ENCODE measurements around the gene NOXRED1. TPM values are rescaled to one million over a fixed set of nuclear protein-coding genes. Genes with fewer than 3 reads are reported as not detected.
"Not testable (repeated sequence)": the region's sequence is repeated elsewhere in the genome, so short reads cannot be mapped to it uniquely, and the experiment has no call there.

NOXRED1 gene
- polyA plus RNA-seq, 3 donors, result 0.10 to 0.24 (median 0.22) TPM

DNA sequence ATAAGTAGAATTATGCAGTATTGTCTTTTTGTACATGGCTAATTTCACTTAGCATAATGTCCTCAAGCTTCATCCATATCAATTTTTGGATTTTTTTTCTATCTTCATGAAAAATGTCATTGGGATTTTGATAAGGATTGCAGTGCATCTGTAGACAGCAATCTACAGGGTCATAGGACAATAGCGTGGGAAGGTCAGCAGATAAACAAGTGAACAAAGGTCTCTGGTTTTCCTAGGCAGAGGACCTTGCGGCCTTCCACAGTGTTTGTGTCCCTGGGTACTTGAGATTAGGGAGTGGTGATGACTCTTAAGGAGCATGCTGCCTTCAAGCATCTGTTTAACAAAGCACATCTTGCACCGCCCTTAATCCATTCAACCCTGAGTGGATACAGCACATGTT is 7.2 kb downstream of the NOXRED1 start:
- 73 to 99% (median 97%) methylated on average over 2 of the region's 3 CpGs for WGBS, 3 donors

DNA sequence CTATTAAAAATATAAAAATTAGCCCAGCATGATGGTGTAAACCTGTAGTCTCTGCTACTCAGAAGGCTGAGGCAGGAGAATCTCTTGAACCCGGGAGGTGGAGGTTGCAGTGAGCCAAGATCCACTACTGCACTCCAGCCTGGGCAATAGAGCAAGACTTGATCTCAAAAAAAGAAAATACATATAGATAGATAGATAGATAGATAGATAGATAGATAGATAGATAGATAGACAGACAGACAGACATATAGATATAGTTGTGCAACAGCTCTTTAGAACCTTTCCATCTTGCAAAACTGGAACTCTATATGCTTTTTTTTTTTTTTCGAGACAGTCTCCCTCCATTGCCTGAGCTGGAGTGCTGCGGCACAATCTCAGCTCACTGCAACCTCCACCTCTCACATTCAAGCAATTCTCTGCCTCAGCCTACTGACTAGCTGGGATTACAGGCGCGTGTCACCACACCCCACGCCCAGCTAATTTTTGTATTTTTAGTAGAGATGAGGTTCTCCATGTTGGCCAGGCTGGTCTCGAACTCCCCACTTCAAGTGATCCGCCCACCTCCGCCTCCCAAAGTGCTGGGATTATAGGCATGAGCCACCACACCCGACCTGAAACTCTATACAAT is 7.8 kb downstream of the NOXRED1 start:
- not testable (repeated sequence) for H3K27ac ChIP-seq (ENCODE audit: low read depth, low read length)
- 94 to 95% (median 94%) methylated on average over 10 of the region's 10 CpGs for WGBS, 3 donors

More for the DNA sequence above, 7.2 kb downstream of the NOXRED1 start:
- H3K27ac ChIP-seq (ENCODE audit: low read depth, low read length), result not testable (repeated sequence)

DNA sequence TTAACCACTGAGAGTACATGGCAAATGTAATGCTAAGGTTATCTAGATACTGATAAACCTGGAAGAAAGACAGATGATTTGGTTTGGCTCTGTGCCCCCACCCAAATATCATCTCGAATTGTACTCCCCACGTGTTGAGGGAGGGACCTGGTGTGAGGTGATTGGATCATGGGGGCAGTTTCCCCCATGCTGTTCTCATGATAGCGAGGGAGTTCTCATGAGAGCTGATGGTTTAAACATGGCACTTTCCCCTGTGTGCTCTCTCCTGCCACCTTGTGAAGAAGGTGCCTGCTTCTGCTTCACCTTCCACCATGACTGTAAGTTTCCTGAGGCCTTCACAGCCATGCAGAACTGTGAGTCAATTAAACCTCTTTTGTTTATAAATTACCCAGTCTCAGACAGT is 14.2 kb downstream of the NOXRED1 start:
- H3K27ac ChIP-seq (ENCODE audit: low read depth, low read length), result no peak overlapping the region
- 40 to 50% (median 40%) methylated on average over 3 of the region's 3 CpGs for WGBS, 3 donors

DNA sequence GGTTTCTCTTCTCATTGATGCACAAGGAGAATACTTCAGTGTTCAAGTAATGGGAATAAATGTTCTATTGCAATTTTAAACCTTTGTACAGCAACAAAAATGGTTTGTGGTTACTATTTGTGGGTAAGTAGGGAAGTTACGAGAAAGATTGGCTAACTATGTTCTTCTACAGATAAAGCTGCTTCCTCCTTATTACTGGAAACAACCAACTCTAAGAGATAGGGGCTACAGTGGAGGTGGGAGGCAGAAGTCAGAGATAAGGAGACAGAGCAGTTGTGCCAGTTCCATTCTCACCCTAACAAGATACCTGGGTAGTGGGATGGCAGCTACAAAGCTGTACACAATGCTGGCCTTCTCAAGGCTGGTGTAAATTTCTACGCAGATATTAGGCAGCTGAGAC is 16.2 kb downstream of the NOXRED1 start:
- 57 to 93% (median 69%) methylated on average over 2 of the region's 2 CpGs for WGBS, 3 donors

DNA sequence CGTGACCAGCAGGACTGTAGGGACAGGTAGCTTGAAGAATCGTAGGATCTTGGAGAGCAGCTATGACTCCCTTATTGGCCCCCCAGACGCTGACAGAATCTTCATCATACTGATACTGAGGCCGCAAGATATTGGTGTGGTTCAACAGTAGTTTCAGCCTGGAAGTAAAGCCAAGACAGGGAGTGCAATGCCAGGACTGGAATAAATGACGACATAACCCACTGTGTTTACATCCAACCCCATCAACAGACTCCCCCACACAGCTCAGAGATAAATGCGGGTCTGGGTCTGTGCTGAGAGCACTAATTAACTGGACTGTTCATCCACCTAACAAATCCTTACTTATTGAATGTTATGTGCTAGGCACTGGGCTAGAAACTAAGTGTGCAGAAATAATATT is 16.6 kb downstream of the NOXRED1 start:
- WGBS, 3 donors, result 14 to 68% (median 42%) methylated on average over 6 of the region's 6 CpGs
- H3K27ac ChIP-seq (ENCODE audit: low read depth, low read length), result no peak overlapping the region

More for the DNA sequence above, 16.2 kb downstream of the NOXRED1 start:
- peak overlapping the region; percentile 28 for H3K27ac ChIP-seq (ENCODE audit: low read depth, low read length)

DNA sequence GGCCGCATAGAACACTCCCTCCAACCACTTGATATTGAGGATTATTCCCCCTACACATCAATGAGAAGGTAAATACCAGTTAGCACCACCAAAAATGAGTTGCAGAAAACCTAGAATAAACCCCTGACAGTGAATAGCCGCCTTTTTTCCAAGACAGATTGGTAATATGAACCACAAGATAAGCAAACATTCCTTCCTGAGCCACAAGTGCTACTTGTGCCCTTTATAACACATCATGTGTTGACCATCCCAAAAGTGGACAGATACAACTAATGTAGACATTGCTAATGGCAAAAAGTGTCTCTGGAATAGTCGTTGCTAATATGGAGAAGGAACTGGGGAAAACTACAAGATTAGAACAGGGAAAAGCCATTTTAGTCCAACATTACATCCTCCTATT is 17.2 kb downstream of the NOXRED1 start:
- WGBS, 3 donors, result 42 to 60% (median 52%) methylated on average over 3 of the region's 3 CpGs
- no peak overlapping the region for H3K27ac ChIP-seq (ENCODE audit: low read depth, low read length)

DNA sequence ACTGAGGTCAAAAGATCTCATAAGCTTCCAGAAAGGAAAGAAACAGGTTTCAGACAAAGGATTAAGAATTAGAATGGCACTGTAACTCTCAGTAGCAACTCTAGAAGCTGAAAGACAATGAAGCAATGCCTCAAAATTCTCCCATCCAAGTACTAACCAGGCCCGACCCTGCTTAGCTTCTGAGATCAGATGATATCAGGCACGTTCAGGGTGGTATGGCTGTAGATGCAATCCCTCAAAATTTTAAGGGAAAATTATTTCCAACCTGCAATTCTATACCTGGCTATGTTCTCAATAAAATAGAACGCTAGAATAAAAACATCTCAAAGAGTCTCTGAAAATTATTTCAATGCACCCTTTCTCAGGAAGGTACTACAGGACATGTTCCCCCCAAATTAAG is 19.6 kb downstream of the NOXRED1 start:
- 86 to 92% (median 90%) methylated on average over 3 of the region's 3 CpGs for WGBS, 3 donors

DNA sequence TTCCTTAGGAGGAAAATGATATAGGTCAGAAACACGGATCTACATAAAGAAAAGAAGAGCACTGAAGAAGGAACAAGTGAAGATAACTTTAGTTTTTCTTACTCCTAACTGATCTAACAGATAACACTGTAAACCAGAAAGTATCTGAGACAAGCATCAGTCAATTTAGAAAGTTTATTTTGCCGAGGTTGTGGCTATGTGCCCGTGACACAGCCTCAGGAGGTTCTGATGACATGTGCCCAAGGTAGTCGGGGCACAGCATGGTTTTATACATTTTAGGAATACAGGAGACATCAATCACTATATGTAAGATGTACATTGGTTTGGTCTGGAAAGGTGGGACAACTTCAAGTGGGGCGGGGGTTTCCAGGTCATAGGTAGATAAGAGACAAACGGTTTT is 23.1 kb downstream of the NOXRED1 start:
- no peak overlapping the region for H3K27ac ChIP-seq (ENCODE audit: low read depth, low read length)
- WGBS, 3 donors, result 86 to 89% (median 88%) methylated on average over 6 of the region's 6 CpGs

More for the DNA sequence above, 19.6 kb downstream of the NOXRED1 start:
- H3K27ac ChIP-seq (ENCODE audit: low read depth, low read length), result no peak overlapping the region

DNA sequence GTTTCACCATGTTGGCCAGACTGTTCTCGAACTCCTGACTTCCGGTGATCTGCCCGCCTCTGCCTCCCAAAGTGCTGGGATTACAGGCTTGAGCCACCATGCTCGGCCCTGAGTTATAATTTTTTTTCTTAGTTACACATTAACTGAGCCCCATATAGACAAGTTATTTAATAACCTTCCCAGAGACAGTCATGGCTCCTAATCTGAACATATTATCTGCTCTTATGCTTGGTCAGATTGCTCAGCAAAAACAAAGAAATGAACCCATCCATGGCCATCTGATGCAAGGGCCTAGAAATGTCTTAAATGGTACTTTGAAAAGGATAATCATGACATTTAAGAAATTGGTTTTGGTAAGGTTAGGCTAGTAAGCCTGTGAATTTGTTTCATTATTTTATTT is 33.1 kb downstream of the NOXRED1 start:
- 79 to 95% (median 91%) methylated on average over 4 of the region's 4 CpGs for WGBS, 3 donors
- no peak overlapping the region for H3K27ac ChIP-seq (ENCODE audit: low read depth, low read length)

DNA sequence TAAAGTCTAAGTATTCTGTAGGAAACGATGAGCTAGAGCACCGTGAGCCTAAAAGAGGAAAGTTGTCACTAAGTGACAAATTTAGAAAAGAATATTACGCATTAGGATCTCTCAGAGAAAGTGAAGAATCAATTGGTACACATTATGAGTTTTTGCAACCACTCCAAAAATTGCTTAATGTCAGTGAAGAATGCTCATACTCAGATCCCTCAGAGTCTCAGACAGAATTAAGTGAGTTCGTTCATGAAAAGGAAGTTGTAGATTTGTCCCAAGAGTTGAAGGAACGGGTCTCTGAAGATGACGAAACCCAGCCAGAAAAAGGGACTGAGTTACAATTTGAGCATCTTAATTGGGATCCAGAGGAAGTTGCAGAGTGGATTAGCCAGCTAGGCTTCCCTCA is 44.6 kb downstream of the NOXRED1 start:
- H3K27ac ChIP-seq (ENCODE audit: low read depth, low read length), result no peak overlapping the region
- 59 to 86% (median 66%) methylated on average over 6 of the region's 6 CpGs for WGBS, 3 donors

DNA sequence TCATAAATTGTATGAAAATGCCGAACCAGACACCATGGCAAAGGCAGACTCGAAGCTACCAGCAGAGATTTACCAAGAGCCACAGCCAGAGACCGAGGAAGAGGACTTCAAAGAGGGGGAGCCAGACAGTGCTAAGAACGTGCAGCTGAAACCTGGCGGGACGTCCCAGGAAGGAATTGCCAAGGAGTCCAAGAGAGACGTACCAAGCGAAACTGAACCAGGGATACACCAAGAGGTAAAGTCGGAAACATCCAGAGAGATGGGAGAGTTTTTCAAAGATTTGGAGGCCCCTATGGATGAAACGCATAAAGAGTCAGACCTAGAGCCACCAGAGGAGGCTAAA is 45.9 kb downstream of the NOXRED1 start:
- no peak overlapping the region for H3K27ac ChIP-seq (ENCODE audit: low read depth, low read length)
- 12 to 17% (median 15%) methylated on average over 10 of the region's 10 CpGs for WGBS, 3 donors

DNA sequence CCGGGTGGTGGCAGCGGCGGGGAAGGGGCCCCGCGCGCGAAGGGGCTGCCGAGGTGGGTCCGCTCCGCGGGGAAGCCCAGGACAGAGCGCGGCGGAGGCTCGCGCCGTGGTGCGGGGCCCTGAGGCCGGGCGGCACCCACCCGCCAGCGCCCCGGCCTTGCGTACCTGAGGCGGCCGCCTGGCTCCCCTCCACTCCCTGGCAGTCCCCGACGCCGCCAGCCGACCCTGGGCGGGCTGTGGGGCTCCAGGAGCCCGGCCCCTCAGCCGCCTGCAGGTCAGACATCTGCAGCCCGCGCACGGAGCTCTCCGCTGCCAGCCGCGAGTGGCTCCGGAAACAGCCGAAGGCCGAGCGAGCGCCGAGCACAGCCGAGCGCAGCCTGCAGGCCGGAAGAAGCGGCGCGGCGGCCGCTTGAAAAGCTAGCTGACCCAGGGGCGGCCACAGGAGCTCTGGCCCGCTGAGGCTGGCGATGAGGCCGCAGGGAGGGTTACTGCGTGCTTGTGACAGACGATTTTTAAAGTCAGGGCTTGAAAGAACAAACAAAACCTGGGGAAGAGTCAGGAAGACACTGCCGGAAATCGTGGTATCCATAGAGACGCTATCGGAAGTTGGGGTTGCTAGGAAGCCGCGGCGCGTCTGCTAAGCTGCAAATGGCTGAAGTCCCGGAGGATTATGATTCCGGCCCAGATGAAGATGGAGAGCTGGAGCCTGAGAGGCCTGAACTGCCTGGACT is 46.4 kb downstream of the NOXRED1 start, which contains the start of the genes SAMD15 and TMED8:
Gene SAMD15, plus strand, starts transcription at position 609 of the 731 bp plus-strand sequence. Its CDS starts 40 bp downstream, at position 649.
Gene TMED8, minus strand, starts transcription at position 324 of the 731 bp plus-strand sequence. Its CDS starts 41 bp downstream, at position 283.
- 0% methylated on average over 51 to 69 of the region's 69 CpGs for WGBS, 3 donors
- no peak within 1 kb of the TSS for H3K27ac ChIP-seq (ENCODE audit: low read depth, low read length)

DNA sequence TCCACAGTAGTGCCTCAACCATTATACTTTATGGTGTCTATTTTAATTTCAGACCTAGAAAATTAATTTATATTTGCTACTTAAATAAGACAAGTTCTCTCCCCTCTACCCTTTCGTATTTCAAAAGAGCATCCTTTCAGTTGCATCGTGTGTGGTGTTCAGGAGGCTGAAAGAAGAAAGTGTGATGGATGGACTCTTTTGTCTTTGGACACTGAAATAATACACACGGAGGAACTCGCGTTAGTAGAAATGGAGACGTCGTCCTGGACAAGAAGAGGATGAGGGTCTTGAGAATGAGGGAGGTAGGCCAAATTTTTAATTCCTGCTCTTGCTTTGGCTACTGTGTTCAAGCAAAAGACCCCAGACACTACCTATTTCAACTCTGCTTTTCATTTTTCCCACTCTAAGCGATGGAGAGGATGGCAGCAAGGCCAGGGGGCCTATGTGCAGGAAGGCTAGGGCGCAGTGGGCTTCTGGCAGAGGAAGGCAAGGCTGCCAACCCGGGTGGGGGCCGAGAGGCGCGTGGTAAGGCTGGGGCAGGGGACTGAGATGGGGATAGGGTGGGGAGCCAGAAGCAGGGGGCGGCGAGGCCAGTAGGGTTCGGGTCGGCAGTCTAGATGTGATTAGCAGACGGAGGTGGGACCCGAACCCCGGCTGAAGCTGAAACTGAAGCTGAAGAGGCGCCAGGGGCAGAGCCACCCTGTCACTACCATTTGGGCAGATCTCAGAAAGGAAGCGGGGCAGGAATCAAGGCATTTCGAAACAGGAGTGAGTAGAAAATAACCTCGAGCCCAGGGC is 47.2 kb downstream of the NOXRED1 start:
- WGBS, 3 donors, result 10 to 15% (median 10%) methylated on average over 24 of the region's 24 CpGs

DNA sequence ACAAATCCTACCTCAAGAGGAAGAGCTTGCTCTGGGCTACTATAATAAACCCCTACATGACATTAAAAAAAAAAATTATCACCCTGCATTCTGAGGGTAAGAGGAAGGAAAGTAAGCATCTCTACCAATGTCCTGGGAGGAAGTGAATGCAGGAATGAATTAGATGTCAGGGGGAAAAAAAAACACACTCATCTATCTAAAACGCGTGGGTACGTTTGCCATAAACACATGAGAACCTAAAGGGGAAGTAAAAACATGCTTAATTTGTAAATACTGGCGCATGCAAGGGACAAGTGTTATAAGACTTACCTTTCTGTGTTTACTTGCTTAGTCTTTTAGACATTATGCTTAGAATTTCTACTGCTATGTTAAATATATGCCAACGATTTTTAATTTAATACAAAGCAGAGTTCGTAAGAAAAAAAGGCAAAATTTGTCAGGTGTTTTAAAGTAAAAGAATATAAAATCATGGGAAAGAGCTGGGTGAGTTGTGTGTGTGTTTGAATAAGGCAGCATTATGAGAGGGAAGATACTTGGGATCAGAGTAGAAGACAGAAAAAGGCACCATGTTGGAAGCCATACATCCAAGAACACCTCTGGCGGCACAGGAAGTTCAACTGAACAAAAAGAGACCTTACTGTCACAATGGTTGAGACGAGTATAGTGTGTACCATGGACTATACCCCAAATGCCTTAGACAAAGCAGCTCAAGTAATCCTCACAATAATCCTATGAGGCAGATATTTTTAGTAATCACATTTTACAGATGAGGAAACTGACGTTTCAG is 48.0 kb downstream of the NOXRED1 start:
- no peak overlapping the region for H3K27ac ChIP-seq (ENCODE audit: low read depth, low read length)
- WGBS, 3 donors, result 60 to 84% (median 65%) methylated on average over 9 of the region's 9 CpGs

More for the DNA sequence above, 47.2 kb downstream of the NOXRED1 start:
- H3K27ac ChIP-seq (ENCODE audit: low read depth, low read length), result no peak overlapping the region

DNA sequence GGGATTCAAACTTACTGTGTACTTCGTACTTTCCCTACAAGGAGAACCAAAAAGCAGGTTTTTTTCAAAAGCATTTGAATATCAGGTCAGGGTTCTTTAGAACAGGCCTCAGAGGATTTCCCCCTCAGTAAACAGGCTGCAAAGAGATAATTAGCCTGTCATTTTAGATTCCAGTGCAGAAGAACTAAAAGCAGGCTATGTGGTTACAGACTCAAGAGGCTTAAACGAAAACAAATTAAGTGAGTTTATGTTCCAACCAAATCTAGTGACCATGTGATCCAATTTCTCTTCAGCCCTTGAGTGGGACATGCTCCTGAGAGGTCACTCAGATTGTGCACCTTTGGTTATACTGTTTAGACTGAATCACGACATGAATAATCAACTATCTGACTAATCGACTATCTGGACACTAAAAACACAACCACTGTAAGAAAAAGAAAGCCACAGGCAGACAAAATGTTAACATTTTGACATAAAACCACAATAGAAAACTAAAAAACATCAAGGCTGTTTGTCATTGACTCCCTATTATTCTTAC is 51.0 kb downstream of the NOXRED1 start:
- 41 to 59% (median 46%) methylated on average over 4 of the region's 4 CpGs for WGBS, 3 donors
- no peak overlapping the region for H3K27ac ChIP-seq (ENCODE audit: low read depth, low read length)

DNA sequence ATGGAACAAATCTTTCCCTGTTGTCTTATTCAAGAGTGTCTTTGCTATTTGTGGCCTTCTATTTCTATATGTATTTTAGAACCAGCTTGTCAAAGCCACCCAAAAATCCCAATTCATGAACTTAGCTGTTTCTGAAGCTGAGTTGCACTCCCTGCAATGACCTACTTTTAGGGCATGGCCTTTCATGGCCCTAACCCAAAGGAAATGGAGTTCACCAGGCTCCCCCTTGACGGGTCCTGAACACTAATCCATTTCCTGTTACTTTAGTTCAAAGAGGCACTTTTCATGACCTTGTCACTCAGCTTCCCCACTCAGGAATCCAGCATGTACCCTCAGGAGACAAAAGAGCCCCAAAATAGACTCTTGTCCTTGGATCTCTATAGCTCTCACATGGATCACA is 54.0 kb downstream of the NOXRED1 start:
- no peak overlapping the region for H3K27ac ChIP-seq (ENCODE audit: low read depth, low read length)
- WGBS, 3 donors, result 22 to 59% (median 40%) methylated on average over 1 of the region's 1 CpG

DNA sequence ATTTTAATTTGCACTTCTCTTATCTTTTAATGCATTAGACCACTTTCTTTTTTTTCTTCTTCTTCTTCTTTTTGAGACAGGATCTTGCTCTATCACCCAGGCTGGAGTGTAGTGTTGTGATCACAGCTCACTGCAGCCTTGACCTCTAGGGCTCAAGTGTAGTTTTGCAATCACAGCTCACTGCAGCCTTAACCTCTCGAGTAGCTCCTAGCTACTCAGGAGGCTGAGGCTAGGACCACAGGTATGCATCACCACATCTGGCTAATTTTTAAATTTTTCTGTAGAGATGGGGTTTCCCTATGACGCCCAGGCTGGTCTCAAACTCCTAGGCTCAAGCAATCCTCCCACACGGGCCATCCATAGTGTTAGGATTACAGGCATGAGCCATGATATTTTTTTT is 59.2 kb downstream of the NOXRED1 start:
- WGBS, 3 donors, result 75 to 81% (median 75%) methylated on average over 3 of the region's 3 CpGs
- H3K27ac ChIP-seq (ENCODE audit: low read depth, low read length), result no peak overlapping the region

DNA sequence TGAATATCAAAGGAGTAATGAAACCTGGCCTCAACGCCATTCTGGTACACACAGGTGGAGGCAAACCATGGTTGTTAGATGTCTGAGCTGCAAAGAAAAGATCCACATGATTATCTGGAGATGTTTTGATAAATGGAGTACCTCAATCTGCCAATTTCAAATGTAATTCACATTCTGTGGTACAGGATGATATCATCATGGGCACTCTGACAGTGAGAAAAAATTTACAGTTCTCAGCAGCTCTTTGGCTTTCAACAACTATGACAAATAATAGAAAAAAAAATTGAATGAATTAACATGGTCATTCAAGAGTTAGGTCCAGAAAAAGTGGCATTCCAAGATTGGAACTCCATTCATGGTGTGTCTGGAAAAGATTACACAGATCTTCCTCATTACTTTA is 63.7 kb downstream of the NOXRED1 start:
- 97 to 100% (median 97%) methylated on average over 1 of the region's 1 CpG for WGBS, 3 donors
- no peak overlapping the region for H3K27ac ChIP-seq (ENCODE audit: low read depth, low read length)

Data from adipose tissue (tissue), 3 donors.